Islet precursor cell (in vitro differentiated cells): ENCODE measurements around the gene BNIP5.

Experiments
- DNase-seq: peaks from one replicate; pipeline ENCODE4 v3.0.0-alpha.2; 2018

Gene BNIP5

DNA sequence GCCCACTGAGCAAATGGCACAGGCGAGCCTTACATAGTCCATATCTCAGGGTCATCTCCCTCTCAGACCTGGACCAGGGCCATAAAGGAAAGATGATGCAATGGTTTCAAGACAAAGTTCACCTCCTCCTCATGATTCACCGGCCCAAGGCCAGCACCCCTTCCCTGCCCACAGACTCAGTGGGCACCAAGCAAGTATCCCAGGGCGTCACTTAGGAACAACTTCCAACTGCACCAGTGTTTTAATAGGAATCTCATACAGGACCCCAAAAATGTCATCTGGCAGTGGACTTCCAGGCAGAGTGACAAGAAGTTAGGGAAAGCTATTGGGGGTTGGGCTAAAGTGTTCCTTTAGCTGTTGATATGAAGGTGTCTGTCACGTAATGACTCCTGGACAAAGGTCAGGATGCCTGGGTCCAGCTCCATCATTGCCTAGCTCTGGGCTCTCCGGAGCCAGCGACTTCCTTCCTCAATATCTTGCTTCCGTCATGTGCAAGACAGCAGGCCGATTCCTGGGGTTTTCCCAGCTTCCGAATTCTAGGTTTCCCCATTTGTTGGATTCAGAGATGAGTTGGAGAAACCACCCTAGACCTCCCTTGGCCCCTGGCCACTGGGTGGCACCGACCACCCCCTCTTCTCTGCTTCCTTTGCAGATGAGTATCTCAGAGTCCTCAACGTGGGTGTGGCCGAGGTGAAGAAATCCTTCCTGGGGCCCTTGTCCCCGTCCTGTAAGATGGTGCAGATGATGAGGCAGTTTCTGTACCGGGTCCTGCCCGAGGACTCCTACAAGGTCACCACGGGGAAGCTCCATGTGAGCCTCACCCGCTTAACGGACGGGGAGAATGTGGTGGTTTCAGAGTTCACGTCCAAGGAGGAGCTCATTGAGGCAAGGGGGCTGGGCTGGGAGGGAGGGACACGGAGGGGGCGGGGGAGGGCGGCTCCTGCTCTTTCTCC is 45.7 kb downstream of the BNIP5 start:
- no peak for DNase-seq

DNA sequence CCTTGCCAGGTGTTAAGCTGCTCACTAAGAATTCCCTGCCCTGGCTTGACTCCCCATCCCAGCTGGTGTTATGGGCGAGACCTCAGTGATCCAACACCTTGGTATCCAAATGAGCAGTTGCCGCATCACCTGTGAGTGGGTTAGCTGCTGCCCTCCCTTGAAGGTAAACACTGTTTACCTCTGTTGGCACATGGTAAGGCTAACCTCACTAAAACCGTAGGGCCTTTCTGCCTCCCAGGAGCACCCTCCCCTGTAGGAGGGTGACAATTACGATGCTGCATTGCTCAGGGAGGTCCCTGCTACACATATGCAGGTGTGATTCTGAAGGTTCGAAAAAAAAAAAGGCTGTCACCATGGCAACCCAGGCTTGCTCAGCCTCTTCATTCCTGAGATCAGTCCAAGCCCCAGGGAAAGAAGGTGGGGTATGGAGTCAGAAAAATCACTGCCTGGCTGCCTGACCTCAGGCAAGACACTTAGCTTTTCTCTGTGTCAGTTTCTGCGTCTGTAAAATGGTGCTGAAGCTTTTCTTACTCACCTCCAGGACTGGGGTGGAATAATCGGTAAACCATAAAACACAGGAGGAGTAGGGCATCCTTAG is 47.3 kb downstream of the BNIP5 start:
- DNase-seq: peak; percentile 82

DNA sequence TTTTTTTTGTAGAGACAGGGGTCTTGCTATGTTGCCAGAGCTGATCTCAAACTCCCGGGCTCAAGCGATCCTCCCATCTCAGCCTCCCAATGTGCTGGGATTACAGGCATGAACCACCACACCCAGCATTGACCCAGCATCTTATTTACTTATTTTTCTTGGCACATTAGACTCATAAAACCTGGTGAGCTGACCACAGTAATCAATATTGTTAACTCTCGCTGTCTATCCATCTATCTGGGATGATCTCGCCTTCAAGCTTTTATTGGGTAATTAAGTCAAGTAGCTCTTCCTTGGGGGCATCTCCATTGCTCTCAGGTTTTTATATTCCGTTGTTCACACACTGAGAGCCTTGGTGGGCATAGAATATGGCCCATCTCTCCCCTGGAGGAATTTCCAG is 49.8 kb downstream of the BNIP5 start:
- DNase-seq: no peak

DNA sequence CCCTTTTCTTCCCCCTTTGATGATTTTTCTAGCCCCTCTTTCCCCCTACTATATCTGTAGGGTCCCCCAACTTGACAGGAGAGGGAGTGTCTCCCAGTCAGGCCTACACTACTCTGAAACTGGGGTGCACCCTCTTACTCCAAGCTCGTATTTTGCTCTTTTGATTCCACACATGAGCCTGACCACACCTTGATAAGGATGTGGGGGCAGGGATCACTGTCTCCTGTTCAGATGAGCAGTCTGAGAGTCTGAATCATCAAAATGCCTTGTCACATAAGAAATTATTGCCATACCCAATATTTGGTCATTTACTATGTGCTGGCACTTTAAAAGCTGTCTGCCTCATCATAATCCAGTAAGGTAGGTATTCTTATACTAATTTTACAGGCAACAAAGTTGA is 50.9 kb downstream of the BNIP5 start:
- no peak for DNase-seq

DNA sequence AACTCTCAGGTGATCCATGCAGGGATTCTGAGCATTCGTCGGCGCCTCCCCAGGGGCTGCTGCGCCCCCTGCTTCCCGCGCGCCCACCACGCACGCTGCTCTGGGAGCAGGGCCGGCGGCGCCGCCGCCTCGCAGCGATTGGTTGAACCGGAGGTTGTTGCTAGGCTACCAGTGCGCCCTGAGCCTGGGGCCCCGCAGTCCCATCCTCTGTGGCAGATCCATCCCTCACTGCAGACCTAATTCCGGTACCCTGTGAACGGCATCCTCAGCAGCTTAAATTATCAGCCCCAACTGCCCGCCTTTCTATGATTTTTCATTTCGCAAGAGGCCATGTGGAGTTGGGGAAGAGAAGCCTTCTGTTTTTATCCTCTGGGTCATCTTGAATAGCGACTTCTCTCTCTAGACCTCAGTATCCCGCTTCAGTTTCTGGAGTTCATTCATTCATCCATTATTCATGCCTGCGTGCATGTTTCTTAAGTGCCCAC is 51.5 kb downstream of the BNIP5 start:
- no peak for DNase-seq

DNA sequence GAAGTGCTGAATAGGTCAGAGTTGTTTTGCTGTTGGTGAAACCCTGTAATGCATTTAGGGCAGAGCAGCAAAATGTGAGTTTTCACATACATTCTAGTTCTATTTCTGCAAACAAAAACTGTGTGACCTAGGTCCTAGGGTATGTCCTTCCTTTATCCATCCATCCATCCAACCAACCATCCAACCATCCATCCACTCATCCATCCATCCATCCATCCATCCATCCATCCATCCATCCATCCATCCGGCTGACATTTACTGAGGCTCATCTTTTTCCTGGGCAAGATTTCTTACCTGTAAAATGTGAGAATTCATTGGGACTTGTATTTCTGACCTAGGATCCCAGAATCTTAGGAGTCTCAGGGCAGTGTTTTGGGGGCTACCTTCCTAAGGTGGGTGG is 52.3 kb downstream of the BNIP5 start:
- DNase-seq: no peak

DNA sequence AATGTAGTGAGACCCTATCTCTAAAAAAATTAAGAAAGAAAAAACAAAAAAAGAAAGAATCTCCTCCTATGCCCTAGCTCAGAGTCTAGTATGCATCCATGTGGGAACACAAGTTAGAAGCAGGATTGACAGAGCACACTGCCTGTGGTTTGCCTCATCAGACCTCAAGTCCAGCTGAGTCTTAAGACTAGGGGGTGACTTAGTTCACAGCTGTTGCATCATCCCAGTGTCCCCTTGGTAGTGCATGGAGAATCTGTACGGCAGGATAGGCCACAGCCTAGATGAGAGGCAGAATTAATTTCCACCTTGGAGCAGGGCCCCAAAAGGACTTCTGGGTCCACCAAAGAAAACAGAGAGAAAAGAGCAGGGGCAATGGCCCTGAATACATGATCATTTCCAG is 53.1 kb downstream of the BNIP5 start:
- DNase-seq: no peak

DNA sequence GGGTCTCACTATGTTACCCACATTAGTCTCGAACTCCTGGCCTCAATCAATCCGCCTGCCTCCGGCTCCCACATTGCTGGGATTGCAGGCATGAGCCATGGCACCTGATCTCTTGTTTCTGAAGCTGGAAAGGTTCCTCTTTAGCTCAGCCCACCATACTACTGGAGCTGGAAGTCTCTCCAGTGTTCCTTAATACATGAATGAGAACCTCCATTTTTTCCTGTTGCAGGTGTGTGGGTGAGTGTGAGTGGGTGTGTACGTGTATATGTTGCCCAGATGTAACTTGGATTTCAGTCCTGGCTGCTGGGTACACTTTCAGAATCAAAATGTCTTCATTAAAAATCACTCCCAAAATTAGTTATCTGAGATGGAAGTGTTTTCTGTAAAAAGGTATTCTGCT is 55.7 kb downstream of the BNIP5 start:
- no peak for DNase-seq

DNA sequence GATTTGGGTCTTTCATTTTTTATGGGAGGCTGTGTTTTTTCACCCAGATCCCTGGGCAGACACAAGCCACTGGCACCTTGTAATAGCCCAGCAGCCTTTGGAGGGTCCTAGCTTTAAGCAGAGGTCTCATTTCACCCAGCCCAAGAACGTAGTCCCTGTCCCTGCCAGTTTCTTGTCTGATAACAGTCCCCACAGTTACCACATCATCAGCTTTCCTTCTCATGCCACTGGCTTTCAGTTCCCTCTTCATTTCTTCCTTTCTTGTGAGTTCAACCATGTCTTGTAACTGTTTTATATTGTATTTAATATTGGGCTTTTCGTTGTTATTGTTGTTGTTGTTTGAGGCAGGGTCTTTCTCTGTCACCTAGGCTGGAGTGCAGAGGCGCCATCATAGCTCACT is 56.2 kb downstream of the BNIP5 start:
- no peak for DNase-seq

DNA sequence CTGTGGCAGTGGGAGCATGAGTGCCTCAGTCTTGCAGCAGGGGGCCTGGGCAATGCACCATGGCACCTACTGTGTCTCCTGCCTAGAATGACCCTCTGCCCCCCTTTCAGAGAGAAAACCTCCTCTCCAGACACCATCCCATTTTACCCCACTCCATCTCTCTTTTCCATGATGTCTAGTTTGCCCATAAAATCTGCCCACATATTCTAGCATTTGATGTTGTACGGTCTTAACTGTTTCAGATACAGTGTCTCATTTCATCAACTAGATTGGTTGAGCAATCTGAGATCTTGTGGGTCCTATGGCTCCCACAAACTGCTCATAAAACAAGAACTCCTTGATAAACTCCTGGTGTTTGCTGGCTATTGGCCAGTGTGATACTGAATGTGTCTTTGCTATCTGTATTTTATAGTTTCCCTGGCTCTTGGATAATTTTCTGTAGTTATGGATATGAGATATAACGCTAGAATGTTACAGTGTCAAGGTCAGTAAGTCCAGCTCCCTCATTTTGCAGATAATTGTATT is 58.7 kb downstream of the BNIP5 start:
- no peak for DNase-seq

DNA sequence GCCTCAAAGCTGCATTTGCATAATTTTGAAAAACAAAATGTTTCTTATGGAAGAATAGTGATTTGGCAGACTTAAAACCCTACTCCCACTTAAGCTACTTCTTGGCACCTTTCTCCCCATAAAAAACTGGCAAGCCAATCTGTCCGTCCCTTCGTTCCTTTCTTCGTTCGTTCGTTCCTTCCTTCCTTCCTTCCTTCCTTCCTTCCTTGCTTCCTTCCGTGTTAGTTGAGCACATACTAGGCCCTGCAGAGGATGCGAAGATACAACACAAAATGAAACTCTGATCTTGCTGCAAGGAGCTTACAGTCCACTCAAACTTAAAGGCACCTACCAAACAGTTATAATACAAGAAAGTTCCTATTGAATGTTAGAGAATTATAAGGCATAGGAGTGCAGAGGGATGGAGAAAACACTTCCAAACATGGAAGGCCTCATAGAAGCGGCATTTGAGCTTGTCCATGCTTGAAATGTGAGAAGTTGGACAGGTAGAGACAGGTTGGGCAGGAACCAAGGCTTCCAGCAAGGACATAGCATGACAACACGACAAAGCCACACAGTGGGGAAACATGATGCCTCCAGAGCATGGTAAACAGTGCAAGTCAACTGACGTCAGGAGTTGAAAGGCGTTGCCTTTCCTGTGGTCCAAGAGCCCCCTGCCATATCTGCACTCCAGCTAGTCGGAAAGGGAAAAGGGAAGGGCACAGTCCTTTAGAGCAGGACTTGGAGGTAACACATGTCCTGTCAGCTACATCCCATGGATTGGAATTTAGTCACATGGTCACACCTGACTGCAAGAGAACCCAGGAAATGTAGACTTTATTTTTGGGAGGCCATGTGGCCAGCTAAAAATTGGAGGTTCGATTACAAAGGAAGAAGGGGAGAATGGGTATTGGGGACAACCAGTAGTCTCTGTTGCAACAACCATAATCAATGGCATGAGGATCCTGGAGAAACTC is 59.8 kb downstream of the BNIP5 start:
- DNase-seq: no peak

DNA sequence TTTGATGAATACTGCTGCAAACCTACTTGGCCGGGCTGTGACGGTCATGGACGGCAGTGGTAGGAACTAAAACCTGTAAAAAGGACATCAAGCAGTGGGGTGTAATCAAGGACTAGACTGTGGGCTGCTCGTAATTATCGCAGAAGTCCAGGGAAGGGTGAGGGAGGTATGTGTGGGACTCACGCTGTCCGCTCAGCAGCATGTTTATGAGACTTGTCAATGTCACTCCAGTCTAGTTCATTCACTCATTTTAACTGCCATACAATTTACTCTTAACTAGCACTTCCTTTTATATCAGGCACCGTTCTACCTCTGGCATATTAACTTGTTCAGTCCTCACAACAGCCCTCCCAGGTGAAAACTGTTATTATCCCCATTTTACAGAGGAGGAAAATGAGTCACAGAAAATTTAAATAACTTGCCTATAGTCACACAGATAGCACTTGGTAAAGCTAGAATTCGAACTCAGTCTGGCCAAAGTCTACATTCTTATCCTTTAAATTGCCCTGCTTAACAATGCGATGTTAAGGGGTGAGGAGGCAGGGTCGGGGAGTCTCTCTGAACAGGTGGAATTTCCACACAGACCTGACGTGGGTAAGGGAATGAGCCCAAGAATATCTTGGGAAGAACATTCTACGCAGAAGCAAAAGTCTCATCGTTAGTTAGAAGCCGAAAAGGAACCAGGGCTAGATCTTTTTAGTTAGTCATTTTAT is 62.7 kb downstream of the BNIP5 start:
- no peak for DNase-seq

DNA sequence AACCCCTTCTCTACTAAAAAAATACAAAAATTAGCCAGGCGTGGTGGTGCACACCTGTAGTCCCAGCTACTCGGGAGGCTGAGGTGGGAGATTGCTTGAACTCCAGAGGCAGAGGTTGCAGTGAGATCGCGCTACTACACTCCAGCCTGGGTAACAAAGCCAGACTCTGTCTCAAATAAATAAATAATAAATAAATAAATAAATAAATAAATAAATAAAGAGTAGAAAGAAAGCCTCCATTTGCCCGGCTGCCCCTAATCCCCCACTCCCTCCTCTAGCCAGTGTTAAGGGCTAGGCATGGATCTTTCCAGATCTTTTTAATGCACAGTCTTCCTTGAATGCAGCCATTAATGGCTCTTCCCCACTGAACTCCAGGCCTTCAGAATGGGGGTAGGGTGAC is 63.6 kb downstream of the BNIP5 start:
- no peak for DNase-seq

DNA sequence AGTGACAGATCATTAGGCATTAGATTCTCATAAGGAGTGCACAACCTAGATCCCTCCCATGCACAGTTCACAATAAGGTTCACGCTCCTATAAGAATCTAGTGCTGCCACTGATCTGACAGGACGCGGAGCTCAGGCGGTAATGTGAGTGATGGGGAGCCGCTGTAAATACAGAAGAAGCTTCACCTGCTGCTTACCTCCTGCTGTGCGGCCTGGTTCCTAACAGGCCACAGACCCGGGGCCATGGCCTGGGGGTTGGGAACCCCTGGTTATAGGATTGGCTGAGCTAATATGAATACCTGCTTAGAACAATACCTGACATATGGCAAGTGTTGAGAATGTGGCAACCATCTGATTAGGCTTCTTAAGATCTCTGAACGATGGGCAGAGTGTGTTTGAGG is 64.5 kb downstream of the BNIP5 start:
- no peak for DNase-seq

DNA sequence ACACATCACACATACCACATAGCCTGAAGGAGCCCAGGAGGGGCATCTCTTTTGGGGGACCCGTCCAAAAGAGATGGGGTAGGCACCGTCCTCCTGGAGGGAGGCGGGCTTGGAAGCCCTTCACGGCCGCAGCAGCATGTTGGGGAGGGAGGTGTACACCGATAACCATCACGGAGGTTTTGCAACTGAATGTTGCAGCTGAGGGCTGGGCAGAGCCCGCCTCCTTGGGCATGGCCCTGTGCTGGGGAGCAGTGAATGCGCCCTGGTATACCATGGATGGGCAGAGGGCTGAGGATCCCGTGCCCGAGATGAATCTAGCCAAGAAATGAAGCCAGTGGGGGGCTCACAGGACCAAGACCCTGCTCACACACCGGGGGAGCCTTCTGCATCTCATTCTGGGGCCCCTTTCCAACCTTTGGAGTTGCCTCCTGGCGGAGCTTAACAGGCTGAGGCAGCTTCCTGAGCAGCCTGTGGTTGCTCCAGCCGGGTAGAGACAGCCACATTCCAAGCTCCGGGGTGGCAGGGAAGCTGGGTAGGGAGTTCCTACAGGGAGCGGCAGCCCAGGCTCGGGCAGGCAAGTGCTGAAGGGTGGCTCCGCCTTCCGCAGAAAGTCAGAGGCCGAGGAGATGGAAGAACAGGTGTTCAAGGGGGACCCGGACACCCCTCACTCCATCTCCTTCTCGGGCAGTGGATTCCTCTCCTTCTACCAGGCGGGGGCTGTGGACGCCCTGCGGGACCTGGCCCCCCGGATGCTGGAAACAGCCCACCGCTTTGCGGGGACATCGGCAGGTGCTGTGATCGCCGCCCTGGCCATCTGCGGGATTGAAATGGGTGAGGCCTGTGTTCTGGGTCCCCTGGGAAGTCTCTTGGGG is 66.6 kb downstream of the BNIP5 start, which contains the start of gene PNPLA1:
Gene PNPLA1, plus strand, starts transcription at position 227 of the 872 bp plus-strand sequence. Its CDS starts 400 bp downstream, at position 627.
- DNase-seq: no peak

DNA sequence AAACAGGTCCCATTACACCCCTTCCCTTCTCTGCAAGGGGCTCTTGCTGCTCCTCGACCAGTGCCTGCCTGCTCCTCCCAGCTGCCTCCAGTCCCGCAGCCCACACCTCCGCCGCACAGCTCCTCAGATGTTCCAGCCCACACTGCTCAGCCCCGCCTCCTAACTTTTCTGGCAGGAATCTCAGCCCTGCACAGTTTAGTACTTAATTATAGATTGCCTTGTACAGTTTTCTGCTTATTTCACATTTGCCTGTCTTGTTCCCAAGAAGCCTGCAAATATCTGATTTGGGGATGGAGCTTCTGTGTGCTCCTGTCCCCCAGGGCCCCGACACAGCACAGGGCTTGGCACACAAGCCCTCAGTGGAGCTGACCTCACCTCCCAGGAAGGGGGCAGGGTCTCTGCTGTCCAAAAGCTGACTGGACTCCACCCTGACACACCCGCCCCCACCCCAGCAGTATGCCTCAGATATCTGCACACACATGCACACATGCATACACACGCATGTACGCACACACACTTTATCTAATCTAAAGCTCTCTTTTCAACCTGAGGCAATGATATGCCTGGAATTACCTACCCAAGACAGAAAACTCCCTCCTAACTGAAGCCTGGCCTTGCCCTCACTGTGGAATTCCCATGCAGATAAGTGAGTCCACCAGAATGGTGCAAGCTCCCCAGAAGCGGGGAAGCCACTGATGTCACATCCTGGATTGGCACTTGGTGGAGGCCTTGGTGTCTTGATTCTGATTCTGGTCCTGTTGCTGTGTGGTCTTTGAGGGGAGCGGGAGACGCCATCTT is 68.0 kb downstream of the BNIP5 start:
- no peak for DNase-seq

DNA sequence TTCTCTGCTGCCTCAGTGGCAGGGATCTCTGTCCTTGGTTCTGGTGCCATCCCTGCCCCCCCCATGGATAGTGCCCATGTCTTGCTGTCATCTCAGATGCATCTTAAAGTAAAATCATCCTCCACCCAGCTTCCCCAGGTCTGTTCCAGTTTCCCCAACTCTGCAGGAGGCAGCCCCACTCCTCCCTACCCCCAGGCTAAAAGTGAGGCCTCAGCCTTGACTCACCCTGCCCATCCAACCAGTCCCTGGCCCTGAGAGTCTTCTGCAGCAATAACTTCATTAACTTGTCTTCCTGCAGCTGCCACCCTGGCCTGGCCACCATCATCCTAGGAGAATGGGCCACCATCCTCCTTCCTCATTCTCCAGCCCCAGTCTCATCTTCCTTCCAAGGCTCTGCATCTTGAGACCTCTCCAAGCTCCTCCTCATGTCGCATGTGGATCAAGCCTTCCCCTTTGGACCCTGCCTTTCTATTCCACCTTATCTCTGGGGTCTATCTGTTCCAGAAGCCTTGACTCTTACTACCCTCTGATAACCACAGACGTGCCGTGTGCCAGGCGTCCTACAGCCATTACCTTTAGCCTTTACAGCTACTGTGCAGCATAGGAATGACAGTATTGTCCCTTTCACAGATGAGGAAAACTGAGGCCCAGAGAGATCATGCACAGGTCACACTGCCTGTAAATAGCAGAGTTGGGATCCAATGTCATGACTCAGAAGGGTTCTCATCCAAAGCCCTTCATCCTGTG is 68.8 kb downstream of the BNIP5 start:
- DNase-seq: no peak

DNA sequence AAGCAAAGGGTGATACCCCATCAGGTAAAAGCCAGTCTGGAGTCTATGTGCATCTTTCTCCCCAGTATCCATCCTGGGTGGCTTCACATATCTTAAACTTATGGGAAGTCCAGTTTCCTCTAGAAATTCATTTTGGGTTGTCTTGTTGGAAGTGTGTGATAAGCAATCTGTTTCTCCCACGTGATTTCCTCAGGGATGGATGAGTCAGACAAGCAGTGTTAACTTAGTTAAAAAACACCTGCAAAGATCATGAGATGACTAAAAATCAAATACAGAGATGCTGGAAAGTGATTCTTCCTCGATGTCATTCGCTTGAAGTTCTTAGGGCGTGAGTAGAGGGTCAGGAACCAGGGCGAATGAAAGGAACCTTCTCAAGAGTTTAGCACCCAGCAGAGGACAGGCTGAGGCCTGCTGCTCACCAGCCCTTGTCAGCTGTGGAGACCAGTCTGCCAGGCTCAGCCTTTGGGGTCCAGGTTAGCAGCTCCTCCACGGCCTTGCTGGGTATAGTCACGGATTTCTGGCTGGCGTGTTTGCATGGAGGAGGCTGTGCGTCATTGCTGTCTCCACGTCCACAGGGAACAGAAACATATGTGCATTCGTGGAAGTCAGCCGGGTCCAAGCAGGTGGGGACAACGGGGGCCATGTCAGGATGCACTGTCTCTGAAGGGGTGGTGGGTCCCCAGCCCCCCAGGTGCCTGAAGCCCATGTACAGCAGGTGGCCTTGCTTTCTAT is 69.6 kb downstream of the BNIP5 start:
- DNase-seq: no peak
